Activated T-cell treated with anti-CD3 and anti-CD28 coated beads, Interleukin-2, amount 50 U/mL, for 72 hours (primary cell): Measurements from ENCODE around the gene PPP2R5D. TPM values are rescaled to one million over a fixed set of nuclear protein-coding genes. Genes with fewer than 3 reads are reported as not detected.
"Not testable (repeated sequence)": the region's sequence is repeated elsewhere in the genome, so short reads cannot be mapped to it uniquely, and the experiment has no call there.

Experiments
- ATAC-seq, 2 donors: fragments of 150-1000 bp; cut with Tn5 transposase; replicated peaks in 1 of 2; 2 replicates each; pipeline ENCODE4 v1.10.0; 2021; ENCODE audit warnings: moderate library complexity in 2 of 2, mild to moderate bottlenecking in 1 of 2
- DNase-seq, 2 donors: peaks; one replicate each; pipeline ENCODE4 v3.0.0; 2021 to 2022; ENCODE audit warnings: mixed read lengths in 1 of 2
- H3K27ac Mint-ChIP-seq: one replicate; pipeline ENCODE4 v1.8.0; 2022; ENCODE audit warnings: mild to moderate bottlenecking, moderate library complexity, mixed read lengths
- H3K27me3 Mint-ChIP-seq: one replicate; pipeline ENCODE4 v1.8.0; 2022; ENCODE audit warnings: low read depth, mixed read lengths
- H3K36me3 Mint-ChIP-seq, 2 donors: one replicate each; pipeline ENCODE4 v1.8.0; 2022; ENCODE audit warnings: mixed read lengths in 2 of 2, mild to moderate bottlenecking in 1 of 2; ENCODE audit not compliant: insufficient read depth in 2 of 2
- H3K4me1 Mint-ChIP-seq: one replicate; pipeline ENCODE4 v1.8.0; 2022; ENCODE audit warnings: low read depth, mixed read lengths
- H3K4me3 Mint-ChIP-seq, 2 donors: one replicate each; pipeline ENCODE4 v1.8.0; 2022; ENCODE audit warnings: mild to moderate bottlenecking in 2 of 2, mixed read lengths in 2 of 2, moderate library complexity in 2 of 2
- H3K9me3 Mint-ChIP-seq, 2 donors: one replicate each; pipeline ENCODE4 v1.8.0; 2022; ENCODE audit warnings: mixed read lengths in 2 of 2
- total RNA-seq, 2 donors: library from RNA; stranded (reverse); gene quantifications; one replicate each; pipeline ENCODE4 v1.2.3, GENCODE V29; 2022

Gene PPP2R5D
- total RNA-seq, 2 donors from 2014 or later = 51.3 to 60.5 TPM

DNA sequence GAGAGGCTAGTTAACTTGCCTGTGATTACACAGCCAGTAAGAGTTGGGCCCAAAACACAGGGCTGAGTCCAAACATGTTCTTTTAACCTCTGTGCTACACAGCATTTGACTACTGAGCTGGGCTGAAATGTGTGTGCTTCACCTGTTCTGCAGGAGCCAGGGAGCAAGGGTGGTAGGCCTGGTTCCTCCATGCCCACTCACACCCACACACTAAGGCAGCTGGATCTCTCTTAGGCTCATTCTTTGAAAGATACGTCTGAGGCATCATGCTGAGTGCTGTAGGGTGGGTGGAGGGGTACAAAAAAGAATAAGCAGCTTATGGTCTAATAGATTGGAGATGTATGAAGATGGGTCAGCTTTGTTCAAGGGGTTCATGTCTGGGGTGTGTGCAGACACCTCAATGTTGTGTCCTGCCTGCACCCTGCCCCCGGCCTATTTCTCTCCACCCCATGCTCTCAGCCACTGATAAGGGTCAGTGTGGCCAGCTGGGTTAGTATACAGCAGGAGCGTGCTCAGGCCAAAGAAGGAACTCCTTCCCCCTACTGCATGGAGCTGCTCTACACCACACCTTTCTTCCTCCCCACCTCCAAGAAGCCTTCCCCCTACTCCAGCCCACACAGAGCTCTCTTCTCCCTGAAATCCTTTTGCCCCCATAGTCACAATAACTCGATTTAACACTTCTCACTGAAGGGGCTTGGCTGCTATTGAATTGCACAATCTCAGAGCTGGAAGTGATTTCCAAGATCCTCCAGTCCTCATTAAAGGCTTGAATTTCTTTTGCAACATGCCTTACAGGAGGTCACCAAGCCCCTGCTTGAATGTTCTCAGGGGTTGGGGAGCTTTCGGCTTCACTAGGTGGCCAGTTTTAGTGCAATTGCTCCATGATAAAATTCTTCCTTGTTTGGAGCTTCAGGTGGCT is 3.4 kb downstream of the PPP2R5D start:
- Mint-ChIP-seq H3K9me3 (no peaks in the 10 kb centered on the region), H3K27me3 (no peaks in the 10 kb centered on the region), H3K4me1 (peaks cover 43% of the 10 kb centered on the region), H3K4me3 (peak overlapping the region in 1 of 2 donors; percentile 81), H3K27ac (no peak overlapping the region), H3K36me3 (peaks cover 5% of the 10 kb centered on the region in 2 donors)
- DNase-seq = no peak
- ATAC-seq = no peak

DNA sequence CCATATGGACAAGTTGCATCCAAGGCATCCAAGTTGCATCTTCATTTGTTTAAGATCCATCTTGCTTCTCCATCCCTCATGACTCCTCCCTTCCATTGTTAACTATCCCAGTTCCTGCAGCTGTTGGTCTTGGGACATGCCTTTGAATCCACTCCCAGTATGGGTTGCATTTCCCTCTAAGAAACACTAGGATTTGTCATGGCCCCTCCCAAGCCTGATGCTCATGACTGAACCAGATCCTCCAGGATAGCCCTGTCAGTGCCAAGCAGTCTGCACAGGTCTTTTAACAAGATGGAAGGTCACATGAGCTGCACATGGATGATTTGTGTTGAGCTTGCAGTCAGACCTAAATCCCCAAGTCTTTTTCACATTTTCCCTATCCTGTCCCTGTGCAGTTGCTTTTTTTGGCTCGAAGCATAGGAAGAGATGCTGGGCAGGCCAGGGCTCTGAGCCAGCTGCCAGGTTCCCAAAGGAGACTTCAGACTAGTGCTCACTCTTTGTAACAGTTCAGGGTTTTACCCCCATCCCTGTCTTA is 4.2 kb downstream of the PPP2R5D start:
- H3K4me1 Mint-ChIP-seq = peaks cover 43% of the 10 kb centered on the region
- ATAC-seq = no peak
- no peak for DNase-seq
- no peak overlapping the region for H3K27ac Mint-ChIP-seq
- no peaks in the 10 kb centered on the region for H3K27me3 Mint-ChIP-seq
- peaks cover 5% of the 10 kb centered on the region in 2 donors for H3K36me3 Mint-ChIP-seq
- H3K4me3 Mint-ChIP-seq = no peak overlapping the region
- no peaks in the 10 kb centered on the region for H3K9me3 Mint-ChIP-seq

DNA sequence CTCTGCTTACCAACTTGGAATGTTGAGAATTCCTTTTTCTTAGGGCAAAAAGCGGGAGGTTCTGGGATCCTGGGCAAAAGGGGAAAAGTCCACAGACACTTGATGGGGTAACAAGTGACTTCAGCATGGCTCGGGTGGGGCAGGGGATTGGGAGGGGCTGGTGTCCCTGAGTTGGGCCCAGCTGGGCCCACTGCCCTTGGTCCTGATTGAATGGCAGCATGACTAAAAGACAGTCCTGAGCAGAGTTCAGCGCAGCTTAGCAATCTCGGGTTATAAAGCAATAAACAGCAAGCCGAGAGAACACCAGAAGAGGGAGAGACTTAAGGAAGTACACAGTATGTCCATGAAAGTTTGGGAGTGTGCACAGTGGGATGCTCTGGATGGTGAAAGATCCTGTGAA is 5.6 kb downstream of the PPP2R5D start:
- DNase-seq (no peak), ATAC-seq (no peak)
- no peaks in the 10 kb centered on the region for H3K27me3 Mint-ChIP-seq
- H3K27ac Mint-ChIP-seq = no peak overlapping the region
- no peaks in the 10 kb centered on the region for H3K9me3 Mint-ChIP-seq
- peaks cover 43% of the 10 kb centered on the region for H3K4me1 Mint-ChIP-seq
- H3K36me3 Mint-ChIP-seq = peaks cover 5% of the 10 kb centered on the region in 2 donors
- H3K4me3 Mint-ChIP-seq = no peak overlapping the region

DNA sequence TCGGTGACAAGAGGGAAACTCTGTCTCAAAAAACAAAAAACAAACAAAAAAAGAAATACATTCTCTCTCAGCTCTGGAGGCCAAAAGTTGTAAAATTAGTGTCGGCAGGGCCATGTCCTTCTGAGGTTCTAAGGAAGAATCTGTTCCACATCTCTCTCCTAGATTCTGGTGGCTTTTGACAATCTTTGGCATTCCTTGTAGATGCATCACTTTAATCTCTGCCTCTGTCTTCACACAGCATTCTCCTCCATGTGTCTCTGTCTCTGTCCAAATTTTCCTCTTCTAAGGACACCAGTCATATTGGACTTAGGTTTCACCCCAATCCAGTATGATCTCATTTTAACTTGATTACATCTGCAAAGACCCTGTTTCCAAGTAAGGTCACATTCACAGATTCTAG is 9.1 kb downstream of the PPP2R5D start:
- H3K4me3 Mint-ChIP-seq = no peak overlapping the region
- no peaks in the 10 kb centered on the region for H3K27me3 Mint-ChIP-seq
- H3K4me1 Mint-ChIP-seq = peaks cover 16% of the 10 kb centered on the region
- peaks cover 0 to 3% of the 10 kb centered on the region in 2 donors for H3K36me3 Mint-ChIP-seq
- H3K9me3 Mint-ChIP-seq = no peaks in the 10 kb centered on the region
- no peak for DNase-seq
- no peak for ATAC-seq
- H3K27ac Mint-ChIP-seq = no peak overlapping the region

DNA sequence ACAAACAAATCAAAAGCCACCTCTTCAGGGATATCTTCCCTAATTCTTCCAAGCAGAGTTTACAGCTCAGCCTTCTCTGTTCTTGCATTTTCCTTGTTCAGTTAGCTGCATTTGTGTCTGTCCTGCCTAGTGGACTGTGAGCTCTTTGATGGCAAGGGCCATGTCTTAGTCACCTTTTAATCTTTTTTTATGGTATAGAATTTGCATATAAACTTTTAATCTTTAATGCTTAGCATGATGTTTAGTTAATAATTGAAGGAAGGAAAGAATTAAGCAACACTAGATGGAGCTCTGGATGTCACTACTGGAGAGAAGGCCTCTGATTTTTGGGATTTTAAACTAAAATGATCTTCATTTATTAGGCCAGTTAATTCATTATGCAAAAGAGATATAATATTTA is 12.1 kb downstream of the PPP2R5D start:
- no peak for DNase-seq
- peaks cover 13% of the 10 kb centered on the region for H3K4me1 Mint-ChIP-seq
- H3K4me3 Mint-ChIP-seq = no peak overlapping the region
- no peaks in the 10 kb centered on the region for H3K27me3 Mint-ChIP-seq
- ATAC-seq = no peak
- H3K27ac Mint-ChIP-seq = no peak overlapping the region
- no peaks in the 10 kb centered on the region for H3K36me3 Mint-ChIP-seq
- no peaks in the 10 kb centered on the region for H3K9me3 Mint-ChIP-seq

DNA sequence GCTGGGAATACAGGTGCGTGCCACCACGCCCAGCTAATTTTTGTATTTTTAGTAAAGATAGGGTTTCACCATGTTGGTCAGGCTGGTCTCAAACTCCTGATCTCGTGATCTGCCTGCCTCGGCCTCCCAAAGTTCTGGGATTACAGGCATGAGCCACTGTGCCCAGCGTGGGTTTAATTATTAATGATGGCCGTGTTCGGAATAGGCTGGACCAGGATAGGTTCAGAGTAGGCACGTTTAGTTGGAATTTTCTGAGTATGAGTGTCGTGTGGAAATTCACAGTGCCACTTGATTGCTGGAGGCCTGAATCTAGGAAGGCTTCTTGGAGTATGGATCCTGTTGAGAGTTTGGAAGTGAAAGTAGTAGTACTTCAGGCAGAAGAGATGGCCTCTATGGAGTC is 13.8 kb downstream of the PPP2R5D start:
- H3K9me3 Mint-ChIP-seq, H3K27me3 Mint-ChIP-seq, DNase-seq, ATAC-seq, H3K36me3 Mint-ChIP-seq, H3K27ac Mint-ChIP-seq, H3K4me3 Mint-ChIP-seq: not testable (repeated sequence)
- peaks cover 13% of the 10 kb centered on the region for H3K4me1 Mint-ChIP-seq

DNA sequence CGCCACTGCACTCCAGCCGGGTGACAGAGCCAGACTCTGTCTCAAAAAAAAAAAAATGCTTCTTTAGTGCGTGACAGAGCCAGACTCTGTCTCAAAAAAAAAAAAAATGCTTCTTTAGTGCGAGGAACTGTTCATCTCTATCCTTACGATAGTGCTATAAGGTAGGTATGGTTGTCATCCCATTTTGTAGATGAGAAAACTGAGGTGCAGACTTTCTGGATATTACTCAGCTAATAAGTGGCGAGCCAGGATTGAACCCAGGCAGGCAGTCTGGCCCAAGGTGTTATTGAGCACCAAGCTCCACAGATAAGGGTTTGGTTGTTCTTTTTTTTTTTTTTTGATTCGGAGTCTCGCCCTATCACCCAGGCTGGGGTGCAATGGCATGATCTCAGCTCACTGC is 17.5 kb downstream of the PPP2R5D start:
- ATAC-seq (no peak), DNase-seq (no peak)
- no peak overlapping the region for H3K27ac Mint-ChIP-seq
- H3K27me3 Mint-ChIP-seq = no peaks in the 10 kb centered on the region
- no peaks in the 10 kb centered on the region for H3K9me3 Mint-ChIP-seq
- no peak overlapping the region for H3K4me3 Mint-ChIP-seq
- H3K4me1 Mint-ChIP-seq = no peaks in the 10 kb centered on the region
- peaks cover 3 to 5% of the 10 kb centered on the region in 2 donors for H3K36me3 Mint-ChIP-seq

DNA sequence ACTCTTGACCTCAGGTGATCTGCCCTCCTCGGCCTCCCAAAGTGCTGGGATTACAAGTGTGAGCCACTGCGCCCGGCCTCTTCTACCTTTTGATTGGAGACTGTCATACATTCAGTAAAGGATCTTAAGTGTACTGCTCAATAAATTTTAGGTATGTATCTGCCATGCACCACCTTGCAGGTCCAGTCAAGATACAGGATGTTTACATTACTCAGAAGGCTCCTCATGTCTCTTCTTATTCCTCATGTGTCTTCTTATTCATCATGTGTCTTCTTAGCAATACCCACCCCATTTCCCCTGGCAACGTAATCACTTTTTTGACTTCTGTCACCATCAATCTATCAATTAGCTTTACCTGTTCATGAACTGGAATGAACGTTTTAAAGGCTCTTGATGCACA is 21.5 kb downstream of the PPP2R5D start:
- no peaks in the 10 kb centered on the region for H3K9me3 Mint-ChIP-seq
- H3K27ac Mint-ChIP-seq = no peak overlapping the region
- DNase-seq (no peak), ATAC-seq (peak in 1 of 2 donors; percentile 53)
- no peaks in the 10 kb centered on the region for H3K27me3 Mint-ChIP-seq
- H3K4me1 Mint-ChIP-seq = peaks cover 7% of the 10 kb centered on the region
- H3K36me3 Mint-ChIP-seq = peaks cover 8 to 10% of the 10 kb centered on the region in 2 donors
- no peak overlapping the region for H3K4me3 Mint-ChIP-seq

DNA sequence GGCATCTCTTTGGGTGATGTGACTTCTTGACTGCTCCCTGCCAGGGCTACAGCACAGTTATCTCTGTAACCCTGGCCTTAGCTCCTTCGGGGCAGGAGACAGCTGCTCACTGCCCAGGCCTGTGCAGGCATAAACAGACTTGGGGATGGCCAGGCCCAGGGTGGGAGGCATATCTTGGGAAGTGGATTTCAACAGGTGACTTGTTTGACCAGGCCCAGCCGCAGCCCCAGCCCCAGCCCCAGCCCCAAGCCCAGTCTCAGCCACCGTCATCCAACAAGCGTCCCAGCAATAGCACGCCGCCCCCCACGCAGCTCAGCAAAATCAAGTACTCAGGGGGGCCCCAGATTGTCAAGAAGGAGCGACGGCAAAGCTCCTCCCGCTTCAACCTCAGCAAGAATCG is 21.9 kb downstream of the PPP2R5D start:
- peaks cover 8 to 10% of the 10 kb centered on the region in 2 donors for H3K36me3 Mint-ChIP-seq
- no peaks in the 10 kb centered on the region for H3K9me3 Mint-ChIP-seq
- H3K4me1 Mint-ChIP-seq = peaks cover 11% of the 10 kb centered on the region
- ATAC-seq (no peak), DNase-seq (no peak)
- H3K27me3 Mint-ChIP-seq = no peaks in the 10 kb centered on the region
- H3K27ac Mint-ChIP-seq = no peak overlapping the region
- H3K4me3 Mint-ChIP-seq = no peak overlapping the region

DNA sequence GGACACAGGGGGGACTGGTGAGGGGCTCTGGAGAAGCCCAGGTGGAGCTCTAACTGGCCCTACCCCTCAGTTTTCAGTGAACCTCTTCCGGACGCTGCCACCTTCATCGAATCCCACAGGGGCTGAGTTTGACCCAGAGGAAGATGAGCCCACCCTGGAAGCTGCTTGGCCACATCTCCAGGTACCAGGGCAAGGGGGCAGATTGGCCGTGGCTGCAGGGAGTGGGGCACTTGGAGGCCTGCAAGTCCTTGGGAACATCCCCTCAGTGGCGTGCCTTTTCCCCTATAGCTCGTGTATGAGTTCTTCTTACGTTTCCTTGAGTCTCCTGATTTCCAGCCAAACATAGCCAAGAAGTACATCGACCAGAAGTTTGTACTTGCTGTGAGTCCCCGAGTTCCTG is 22.8 kb downstream of the PPP2R5D start:
- no peak overlapping the region for H3K4me3 Mint-ChIP-seq
- peaks cover 8 to 11% of the 10 kb centered on the region in 2 donors for H3K36me3 Mint-ChIP-seq
- no peak for DNase-seq
- H3K27me3 Mint-ChIP-seq = no peaks in the 10 kb centered on the region
- ATAC-seq = no peak
- no peak overlapping the region for H3K27ac Mint-ChIP-seq
- peaks cover 20% of the 10 kb centered on the region for H3K4me1 Mint-ChIP-seq
- H3K9me3 Mint-ChIP-seq = no peaks in the 10 kb centered on the region

DNA sequence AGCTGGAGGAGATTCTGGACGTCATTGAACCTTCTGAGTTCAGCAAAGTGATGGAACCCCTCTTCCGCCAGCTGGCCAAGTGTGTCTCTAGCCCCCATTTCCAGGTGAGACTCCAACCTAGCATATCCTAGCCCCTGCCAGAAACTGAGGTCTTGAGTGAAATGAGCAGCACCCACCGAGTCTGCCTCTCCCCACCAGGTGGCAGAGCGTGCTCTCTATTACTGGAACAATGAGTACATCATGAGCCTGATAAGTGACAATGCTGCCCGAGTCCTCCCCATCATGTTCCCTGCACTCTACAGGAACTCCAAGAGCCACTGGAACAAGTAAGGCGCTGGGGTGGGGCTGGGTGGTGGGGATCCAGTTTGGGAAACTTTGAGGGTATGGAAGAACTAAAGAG is 24.8 kb downstream of the PPP2R5D start:
- Mint-ChIP-seq H3K4me3 (no peak overlapping the region), H3K27ac (peak overlapping the region; percentile 24), H3K36me3 (peaks cover 8 to 11% of the 10 kb centered on the region in 2 donors), H3K4me1 (peaks cover 37% of the 10 kb centered on the region), H3K27me3 (no peaks in the 10 kb centered on the region), H3K9me3 (no peaks in the 10 kb centered on the region)
- ATAC-seq (no peak), DNase-seq (peak; percentile 34 to 37)

DNA sequence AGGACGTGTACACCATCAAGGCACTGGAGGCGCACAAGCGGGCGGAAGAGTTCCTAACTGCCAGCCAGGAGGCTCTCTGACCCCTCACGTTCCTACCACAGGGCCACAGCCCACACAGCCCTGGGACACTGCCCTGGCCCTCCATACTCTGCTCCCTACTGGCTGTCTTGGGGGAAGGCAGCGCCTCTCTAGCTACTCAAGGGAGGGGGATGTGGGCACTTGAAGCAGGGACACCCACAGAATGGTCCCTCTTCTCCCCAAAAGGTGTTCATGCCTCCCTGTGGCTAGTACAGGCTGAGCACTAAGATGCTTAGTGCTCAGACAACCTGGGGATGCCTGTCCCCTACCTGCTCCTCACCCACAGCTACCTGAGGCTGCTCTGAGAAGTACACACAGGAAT is 26.8 kb downstream of the PPP2R5D start:
- peak overlapping the region; percentile 32 for H3K27ac Mint-ChIP-seq

DNA sequence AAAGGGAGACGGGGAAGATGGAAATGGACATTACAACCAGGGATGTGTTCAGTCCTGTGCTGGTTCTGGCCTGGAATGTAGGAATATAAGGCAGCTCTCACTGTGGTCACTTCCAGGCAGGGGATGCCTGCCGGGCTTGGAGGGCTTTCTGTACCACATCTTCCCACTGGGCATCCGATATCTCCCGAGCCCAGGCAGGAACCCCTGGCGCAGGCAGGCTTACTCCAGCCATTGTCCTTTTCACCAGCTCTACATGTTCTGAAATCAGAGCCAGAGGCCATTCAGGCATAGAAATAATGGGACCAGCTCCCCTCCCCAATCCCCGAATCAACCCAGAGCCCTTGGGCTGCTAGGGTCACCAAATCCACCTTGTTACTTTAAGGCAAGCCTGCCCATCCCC is 28.0 kb downstream of the PPP2R5D start:
- Mint-ChIP-seq H3K4me1 (peaks cover 58% of the 10 kb centered on the region), H3K27me3 (no peaks in the 10 kb centered on the region), H3K36me3 (peaks cover 7% of the 10 kb centered on the region in 2 donors), H3K27ac (peak overlapping the region; percentile 70), H3K4me3 (peak overlapping the region; percentile 94 to 99), H3K9me3 (no peaks in the 10 kb centered on the region)
- ATAC-seq = no peak
- DNase-seq = no peak

More for the DNA sequence above, 26.8 kb downstream of the PPP2R5D start:
- ATAC-seq (no peak), DNase-seq (no peak)
- Mint-ChIP-seq H3K9me3 (no peaks in the 10 kb centered on the region), H3K4me1 (peaks cover 51% of the 10 kb centered on the region), H3K36me3 (peaks cover 7 to 9% of the 10 kb centered on the region in 2 donors), H3K27me3 (no peaks in the 10 kb centered on the region), H3K4me3 (no peak overlapping the region)
